ENCODE data around the gene ACER3. TPM values are rescaled to one million over a fixed set of nuclear protein-coding genes. Genes with fewer than 3 reads are reported as not detected.

The ACER3 gene
- total RNA-seq, 2 donors from 2014 or later, result 18.5 to 23.2 TPM

DNA sequence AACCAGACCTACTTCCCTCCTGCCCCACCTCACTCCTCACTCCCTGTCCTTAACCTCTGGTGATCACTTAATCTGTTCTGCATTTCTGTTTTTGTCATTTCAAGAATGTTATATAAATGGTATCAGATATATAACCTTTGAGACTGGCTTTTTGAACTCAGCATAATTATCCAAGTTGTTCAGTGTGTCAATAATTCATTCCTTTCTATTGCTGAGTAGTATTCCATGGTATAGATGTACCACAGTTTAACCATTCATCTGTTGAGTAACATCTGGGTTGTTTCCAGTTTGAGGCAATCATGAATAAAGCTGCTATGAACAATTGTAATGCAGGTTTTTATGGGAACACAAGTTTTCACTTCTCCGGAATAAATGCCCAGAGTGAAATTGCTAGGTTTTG is 138.9 kb downstream of the ACER3 start:
- TF ChIP-seq, protein P1, sequence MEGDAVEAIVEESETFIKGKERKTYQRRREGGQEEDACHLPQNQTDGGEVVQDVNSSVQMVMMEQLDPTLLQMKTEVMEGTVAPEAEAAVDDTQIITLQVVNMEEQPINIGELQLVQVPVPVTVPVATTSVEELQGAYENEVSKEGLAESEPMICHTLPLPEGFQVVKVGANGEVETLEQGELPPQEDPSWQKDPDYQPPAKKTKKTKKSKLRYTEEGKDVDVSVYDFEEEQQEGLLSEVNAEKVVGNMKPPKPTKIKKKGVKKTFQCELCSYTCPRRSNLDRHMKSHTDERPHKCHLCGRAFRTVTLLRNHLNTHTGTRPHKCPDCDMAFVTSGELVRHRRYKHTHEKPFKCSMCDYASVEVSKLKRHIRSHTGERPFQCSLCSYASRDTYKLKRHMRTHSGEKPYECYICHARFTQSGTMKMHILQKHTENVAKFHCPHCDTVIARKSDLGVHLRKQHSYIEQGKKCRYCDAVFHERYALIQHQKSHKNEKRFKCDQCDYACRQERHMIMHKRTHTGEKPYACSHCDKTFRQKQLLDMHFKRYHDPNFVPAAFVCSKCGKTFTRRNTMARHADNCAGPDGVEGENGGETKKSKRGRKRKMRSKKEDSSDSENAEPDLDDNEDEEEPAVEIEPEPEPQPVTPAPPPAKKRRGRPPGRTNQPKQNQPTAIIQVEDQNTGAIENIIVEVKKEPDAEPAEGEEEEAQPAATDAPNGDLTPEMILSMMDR (conservative IDR thresholded peaks at IDR 0.05), result no peak
- Histone ChIP-seq H3K9ac (ENCODE audit: extremely low read depth, low read length, poor library complexity, severe bottlenecking) (no peak overlapping the region), H3K4me1 (ENCODE audit: control insufficient read depth, insufficient read depth, low read length) (no peaks in the 10 kb centered on the region), H3K36me3 (ENCODE audit: control insufficient read depth, insufficient read depth, low read length) (no peaks in the 10 kb centered on the region), H3K27me3 (ENCODE audit: control insufficient read depth, insufficient read depth, low read length, poor library complexity, severe bottlenecking) (no peaks in the 10 kb centered on the region), H3K4me3 (ENCODE audit: low read length) (no peak overlapping the region), H3K27ac (ENCODE audit: low read depth, low read length) (no peak overlapping the region), H3K9me3 (ENCODE audit: control insufficient read depth, low read length) (no peaks in the 10 kb centered on the region)
- 100% methylated on average over 1 of the region's 1 CpG; no CpG with 5 or more reads in 1 of the 2 experiments for WGBS, 2 experiments (ENCODE audit: insufficient coverage in 1 of 2, insufficient read length in 1 of 2)
- Mint-ChIP-seq H3K4me1 (peaks cover 6% of the 10 kb centered on the region), H3K4me3 (no peak overlapping the region), H3K27ac (no peak overlapping the region), H3K9me3 (no peaks in the 10 kb centered on the region), H3K27me3 (ENCODE audit: insufficient read depth) (no peaks in the 10 kb centered on the region), H3K36me3 (ENCODE audit: low read depth) (peaks cover 9% of the 10 kb centered on the region)
- DNase-seq, result no peak

DNA sequence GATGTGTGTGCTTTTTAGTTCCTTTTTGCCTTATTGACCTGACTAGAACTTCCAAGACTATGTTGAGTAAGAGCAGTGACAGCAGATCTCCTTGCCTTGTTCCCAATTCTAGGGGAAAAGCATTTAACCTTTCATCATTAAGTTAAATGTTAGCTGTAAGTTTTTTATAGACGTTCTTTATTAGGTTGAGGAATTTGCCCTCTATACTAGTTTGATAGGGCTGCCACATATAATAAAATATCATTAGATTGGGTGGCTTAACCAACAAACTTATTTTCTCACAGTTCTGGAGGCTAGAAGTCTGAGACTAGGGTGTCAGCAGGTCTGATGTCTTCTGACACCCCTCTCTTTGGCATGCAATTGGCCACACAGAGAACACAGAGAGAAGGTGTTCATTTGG is 140.9 kb downstream of the ACER3 start:
- no peak overlapping the region for H3K4me3 Mint-ChIP-seq
- Histone ChIP-seq H3K36me3 (ENCODE audit: control insufficient read depth, insufficient read depth, low read length) (no peaks in the 10 kb centered on the region), H3K4me1 (ENCODE audit: control insufficient read depth, insufficient read depth, low read length) (no peaks in the 10 kb centered on the region), H3K9me3 (ENCODE audit: control insufficient read depth, low read length) (no peaks in the 10 kb centered on the region), H3K27me3 (ENCODE audit: control insufficient read depth, insufficient read depth, low read length, poor library complexity, severe bottlenecking) (no peaks in the 10 kb centered on the region), H3K4me3 (ENCODE audit: low read length) (no peak overlapping the region), H3K9ac (ENCODE audit: extremely low read depth, low read length, poor library complexity, severe bottlenecking) (no peak overlapping the region), H3K27ac (ENCODE audit: low read depth, low read length) (no peak overlapping the region)
- 89% methylated on average over 1 of the region's 1 CpG; no CpG with 5 or more reads in 1 of the 2 experiments for WGBS, 2 experiments (ENCODE audit: insufficient coverage in 1 of 2, insufficient read length in 1 of 2)
- no peak for DNase-seq
- no peaks in the 10 kb centered on the region for H3K9me3 Mint-ChIP-seq
- H3K36me3 Mint-ChIP-seq (ENCODE audit: low read depth), result peaks cover 10% of the 10 kb centered on the region
- TF ChIP-seq, protein P1 (conservative IDR thresholded peaks at IDR 0.05), result no peak
- peaks cover 6% of the 10 kb centered on the region for H3K4me1 Mint-ChIP-seq
- no peaks in the 10 kb centered on the region for H3K27me3 Mint-ChIP-seq (ENCODE audit: insufficient read depth)
- no peak overlapping the region for H3K27ac Mint-ChIP-seq

DNA sequence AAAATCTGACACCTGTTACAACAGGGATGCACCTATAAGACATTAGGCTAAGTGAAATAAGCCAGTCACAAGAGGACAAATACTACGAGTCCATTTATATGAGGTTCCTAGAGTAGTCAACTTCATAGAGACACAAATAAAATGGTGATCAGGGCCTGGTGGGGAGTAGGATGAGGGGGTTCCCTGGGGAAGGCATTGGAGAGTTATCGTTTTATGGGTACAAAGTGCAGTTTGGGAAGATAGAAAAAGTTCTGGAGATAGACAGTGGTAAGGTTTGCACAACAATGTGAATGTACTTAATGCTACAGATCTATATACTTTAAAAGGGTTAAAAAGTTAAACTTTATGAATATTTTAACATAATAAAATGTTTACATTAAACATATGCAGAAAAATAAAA is 142.1 kb downstream of the ACER3 start:
- TF ChIP-seq, protein P1 (conservative IDR thresholded peaks at IDR 0.05), result no peak
- no peak overlapping the region for H3K4me3 ChIP-seq (ENCODE audit: low read length)
- H3K9ac ChIP-seq (ENCODE audit: extremely low read depth, low read length, poor library complexity, severe bottlenecking), result no peak overlapping the region
- Mint-ChIP-seq H3K27ac (no peak overlapping the region), H3K9me3 (no peaks in the 10 kb centered on the region), H3K27me3 (ENCODE audit: insufficient read depth) (no peaks in the 10 kb centered on the region), H3K4me3 (no peak overlapping the region), H3K36me3 (ENCODE audit: low read depth) (peaks cover 11% of the 10 kb centered on the region), H3K4me1 (peaks cover 6% of the 10 kb centered on the region)
- H3K4me1 ChIP-seq (ENCODE audit: control insufficient read depth, insufficient read depth, low read length), result no peaks in the 10 kb centered on the region
- no peaks in the 10 kb centered on the region for H3K27me3 ChIP-seq (ENCODE audit: control insufficient read depth, insufficient read depth, low read length, poor library complexity, severe bottlenecking)
- DNase-seq, result no peak
- 90% methylated on average over 2 of the region's 2 CpGs; no CpG with 5 or more reads in 1 of the 2 experiments for WGBS, 2 experiments (ENCODE audit: insufficient coverage in 1 of 2, insufficient read length in 1 of 2)
- no peaks in the 10 kb centered on the region for H3K9me3 ChIP-seq (ENCODE audit: control insufficient read depth, low read length)
- no peak overlapping the region for H3K27ac ChIP-seq (ENCODE audit: low read depth, low read length)
- H3K36me3 ChIP-seq (ENCODE audit: control insufficient read depth, insufficient read depth, low read length), result no peaks in the 10 kb centered on the region

Data from endodermal cell (in vitro differentiated cells).